Hematopoietic multipotent progenitor cell treated with erythropoietin and hydrocortisone succinate and interleukin-3 and kit ligand, for 17 days (in vitro differentiated cells): ENCODE data around the gene ZNF624.

Experiments used
- DNase-seq: peaks from one replicate; pipeline ENCODE4 v3.0.0-alpha.2; 2015; ENCODE audit warnings: low spot score

The ZNF624 gene

DNA sequence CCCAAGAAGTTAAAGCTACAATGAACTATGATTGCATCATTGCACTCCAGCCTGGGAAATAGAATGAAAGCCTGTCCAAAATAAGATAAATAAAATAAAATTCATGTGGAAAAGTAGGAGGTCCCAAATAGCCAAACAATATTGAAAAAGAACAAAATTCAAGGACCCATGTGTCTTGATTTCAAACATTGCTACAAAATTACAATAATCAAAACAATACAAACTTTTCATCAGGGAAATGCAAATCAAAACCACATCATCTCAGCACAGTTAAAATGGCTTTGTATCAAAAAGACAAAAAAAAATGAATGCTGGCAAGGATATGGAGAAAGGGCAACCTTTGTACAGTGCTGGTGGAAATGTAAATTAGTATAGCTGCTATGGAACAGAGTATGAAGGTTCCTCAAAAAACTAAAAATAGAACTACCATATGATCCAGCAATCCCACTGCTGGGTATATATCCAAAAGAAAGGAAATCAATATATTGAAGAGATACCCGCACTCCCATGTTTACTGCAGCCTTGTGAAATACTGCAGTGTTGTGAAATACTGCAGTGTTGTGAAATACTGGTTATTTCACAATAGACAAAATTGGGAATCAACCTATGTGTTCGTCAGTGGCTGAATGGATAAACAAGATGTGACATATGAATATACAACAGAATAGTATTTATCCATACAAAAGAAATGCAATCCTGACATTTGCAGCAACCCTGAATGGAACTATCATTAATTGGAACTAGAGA lies 60.1 kb downstream of the ZNF624 start:
- no peak for DNase-seq

DNA sequence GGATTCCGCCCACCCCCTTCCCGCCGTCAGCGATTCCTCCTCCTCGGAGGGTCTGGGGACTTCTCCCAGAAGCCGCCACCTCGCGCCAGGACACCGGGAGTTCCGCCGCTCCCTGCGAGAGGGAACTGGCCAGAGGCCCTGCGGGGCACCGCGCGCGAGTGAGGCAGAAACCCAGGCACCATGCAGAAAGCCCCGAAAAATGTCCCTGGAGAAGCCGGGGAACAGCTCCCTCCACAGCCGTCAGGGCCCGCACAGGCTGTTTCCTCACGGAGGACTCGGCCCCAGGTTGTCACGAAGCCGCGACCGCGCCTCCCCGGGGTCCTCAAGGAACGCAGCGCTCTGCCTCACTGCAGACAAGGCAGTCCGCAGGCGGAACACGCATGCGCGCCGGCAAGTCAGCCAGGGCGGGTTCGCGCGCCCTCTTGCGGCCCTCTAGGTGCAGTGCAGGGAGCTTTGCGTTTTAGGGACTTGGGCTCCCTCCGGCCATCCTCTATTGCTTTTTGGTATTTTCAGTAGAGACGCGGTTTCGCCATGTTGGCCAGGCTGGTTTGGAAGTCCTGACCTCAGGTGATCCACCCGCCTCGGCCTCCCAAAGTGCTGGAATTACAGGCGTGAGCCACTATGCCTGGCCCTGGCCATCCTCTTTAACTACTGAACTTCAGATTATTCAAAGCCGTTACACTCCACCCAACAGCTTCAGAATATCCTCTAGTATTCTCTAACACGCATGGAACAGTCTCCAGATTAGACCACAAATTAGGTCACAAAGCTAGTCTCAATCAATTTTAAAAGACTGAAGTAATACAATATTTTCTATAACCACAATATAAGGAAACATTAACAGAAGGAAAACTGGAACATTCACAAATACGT lies 64.3 kb downstream of the ZNF624 start:
- peak; percentile 89 for DNase-seq

DNA sequence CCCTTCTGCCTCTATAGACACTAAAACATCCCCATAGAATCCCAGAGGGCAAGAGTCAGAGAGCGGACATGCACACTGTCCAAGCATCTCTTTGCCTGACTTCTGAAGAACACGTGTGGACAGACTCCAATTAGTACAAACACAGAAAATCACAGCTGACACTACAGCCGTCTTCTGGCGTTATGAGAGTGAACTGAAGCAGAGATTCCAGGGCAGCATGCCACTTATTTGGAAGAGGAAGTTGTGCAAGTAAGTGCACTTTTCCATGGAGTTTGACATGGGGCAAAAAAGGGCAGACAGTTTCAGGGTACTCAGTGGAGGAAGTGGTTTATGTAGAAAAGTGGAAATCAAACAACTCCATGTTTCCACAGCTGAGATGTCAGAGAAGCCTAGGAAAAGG lies 67.9 kb downstream of the ZNF624 start:
- DNase-seq: no peak

DNA sequence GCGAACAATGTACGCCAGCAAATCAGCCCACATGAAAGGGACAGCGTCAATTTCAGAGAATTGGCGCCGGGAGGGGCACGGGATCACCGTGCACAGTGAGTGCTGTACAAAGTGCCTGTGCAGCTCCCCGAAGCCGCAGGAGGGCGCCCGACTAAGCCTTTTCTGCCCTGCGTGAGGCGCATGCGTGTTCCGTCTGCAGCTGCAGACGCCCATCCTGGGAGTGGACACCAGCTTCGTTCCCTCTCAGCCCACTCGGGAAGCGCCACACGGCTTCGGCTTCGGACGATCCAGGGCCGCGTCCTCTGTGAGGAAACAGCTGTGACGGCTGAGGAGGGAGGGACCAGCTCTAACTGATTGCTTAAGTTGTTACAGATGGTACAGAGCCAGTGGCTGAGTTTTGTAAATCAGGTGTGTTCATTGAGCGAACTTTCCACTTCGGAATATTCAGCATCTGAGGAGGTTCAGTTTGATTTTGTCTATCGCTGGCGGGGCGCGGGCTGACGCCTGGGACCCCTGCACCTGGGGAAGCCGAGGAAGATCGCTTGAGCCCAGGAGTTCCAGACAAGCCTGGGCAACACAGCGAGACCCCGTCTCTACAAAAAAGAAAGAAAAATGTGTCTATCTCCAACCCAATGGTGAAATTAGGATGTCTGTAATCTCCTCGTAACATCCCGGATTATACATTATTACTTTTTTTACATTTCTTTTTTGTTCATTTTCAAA lies 69.2 kb downstream of the ZNF624 start:
- peak; percentile 59 for DNase-seq

DNA sequence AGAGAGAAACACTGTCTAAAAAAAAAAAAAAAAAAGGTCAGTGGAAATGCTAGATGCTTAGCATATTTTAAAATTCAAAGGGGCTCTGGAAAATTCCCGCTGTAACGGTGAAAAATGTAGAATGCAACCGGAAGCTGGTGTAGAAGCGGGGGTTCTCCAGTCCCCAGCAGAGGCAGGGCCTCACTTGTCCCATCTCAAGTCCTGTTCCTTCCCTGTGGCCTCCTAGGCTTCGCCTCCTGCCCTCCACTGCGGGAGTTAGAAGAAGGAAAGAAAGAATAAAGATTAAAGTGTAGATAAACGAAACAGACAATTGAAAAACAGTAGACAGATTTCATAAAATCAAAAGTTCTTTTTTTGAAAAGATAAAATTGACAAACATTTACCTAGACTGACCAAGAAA lies 69.9 kb downstream of the ZNF624 start:
- no peak for DNase-seq

DNA sequence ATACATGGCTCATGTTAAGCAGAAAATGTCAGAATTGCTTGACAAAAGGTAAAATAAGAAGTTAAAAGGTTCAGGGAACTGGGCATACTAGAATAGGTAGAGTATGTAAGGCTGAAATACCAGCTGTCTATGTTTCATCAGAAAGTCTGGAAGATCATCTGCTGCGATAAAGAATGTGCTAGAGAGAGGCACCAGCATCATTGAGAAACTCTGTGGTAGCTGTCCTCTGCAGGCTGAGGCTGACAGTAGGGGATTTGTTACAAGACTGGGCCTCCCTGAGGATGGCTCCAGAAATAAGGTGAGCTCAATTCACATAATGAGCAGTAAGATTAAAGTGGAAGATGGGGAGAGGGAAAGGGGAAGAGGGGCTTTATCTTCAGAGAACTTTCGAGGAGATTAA lies 80.2 kb downstream of the ZNF624 start:
- no peak for DNase-seq
